Measurements from ENCODE around the gene SNRPA. TPM values are rescaled to one million over a fixed set of nuclear protein-coding genes. Genes with fewer than 3 reads are reported as not detected.

SNRPA gene
- total and polyA plus RNA-seq, 2 of the 8 experiments (the other 6 are each of a cell fraction or from before 2014, with no cell fraction given), result 201 to 202 TPM

- Histone ChIP-seq H3K4me1 (replicated peaks in 1 of 4; ENCODE audit: control insufficient read depth in 3 of 4, insufficient read depth in 4 of 4, low read length in 3 of 4) (peaks cover 0 to 4% (median 1%) of the 10 kb centered on the region in 4 experiments; a peak in 5 of 7 replicates), H3K79me2 (ENCODE audit: control insufficient read depth in 1 of 2, insufficient read depth in 2 of 2, low read length in 2 of 2) (no peaks in the 10 kb centered on the region), H3K36me3 (ENCODE audit: control insufficient read depth in 2 of 4, insufficient read depth in 4 of 4, low read length in 3 of 4) (peaks cover 8 to 31% (median 27%) of the 10 kb centered on the region in 4 experiments; a peak in 7 of 8 replicates), H3K4ac (replicated peaks; ENCODE audit: insufficient read length, low read depth, low read length) (no peak overlapping the region), H3K27ac (ENCODE audit: low read depth, low read length) (no peak overlapping the region), H3K56ac (replicated peaks; ENCODE audit: insufficient read length, low read depth, low read length) (no peak overlapping the region), H4K5ac (ENCODE audit: insufficient read length, low read depth, low read length) (no peak overlapping the region), H4K8ac (ENCODE audit: extremely low read depth, insufficient read depth, low read length) (no peak overlapping the region), H3K9ac (replicated peaks in 1 of 4; ENCODE audit: extremely low read depth in 1 of 4, low read depth in 3 of 4, low read length in 3 of 4) (no peak overlapping the region), H3K4me2 (ENCODE audit: insufficient read depth in 1 of 2, low read depth in 2 of 2, low read length in 2 of 2) (no peak overlapping the region), H3K18ac (ENCODE audit: extremely low read depth, low read length) (no peak overlapping the region), H2BK20ac (ENCODE audit: low read length) (no peak overlapping the region), H4K91ac (replicated peaks; ENCODE audit: insufficient read length, low read length) (no peak overlapping the region), H3K4me3 (ENCODE audit: extremely low read depth in 1 of 4, insufficient read depth in 2 of 4, low read depth in 3 of 4, low read length in 4 of 4) (no peak overlapping the region), H2BK5ac (ENCODE audit: low read depth, low read length) (no peak overlapping the region), H3K79me1 (ENCODE audit: low read depth, low read length) (peaks cover 3% of the 10 kb centered on the region; the same call in 1 of the 2 replicates), H2BK12ac (ENCODE audit: low read depth, low read length) (no peak overlapping the region), H4K20me1 (replicated peaks in 1 of 2; ENCODE audit: control insufficient read depth in 1 of 2, insufficient read depth in 2 of 2, low read length in 2 of 2) (peaks cover 0 to 4% of the 10 kb centered on the region in 2 experiments), H3K14ac (ENCODE audit: insufficient read length) (no peak overlapping the region), H3K9me3 (ENCODE audit: insufficient read depth in 2 of 2, low read depth in 1 of 2, low read length in 1 of 2) (no peaks in the 10 kb centered on the region), H2BK120ac (replicated peaks; ENCODE audit: low read depth, low read length) (no peak overlapping the region), H2BK15ac (ENCODE audit: low read length) (no peak overlapping the region), H3K23ac (ENCODE audit: insufficient read length) (no peak overlapping the region), H2AK5ac (ENCODE audit: low read depth, low read length) (no peak overlapping the region), H3K23me2 (ENCODE audit: low read depth, low read length) (no peaks in the 10 kb centered on the region; the same call in 1 of the 2 replicates), H2AFZ (ENCODE audit: low read length) (no peak overlapping the region), H3K27me3 (replicated peaks in 1 of 4; ENCODE audit: control insufficient read depth in 3 of 4, extremely low read depth in 1 of 4, insufficient read depth in 3 of 4, low read length in 3 of 4) (no peaks in the 10 kb centered on the region)
- ChIA-PET CTCF (ENCODE audit: partially characterized antibody) (interaction anchor here (0.7 to 4.0 kb wide), 20 partner anchors 11 to 182 kb away, joined by 3 to 15 read pairs (median 4); partner anchors contain the start of genes COQ8B, ITPKC and MIA), POLR2A (ENCODE audit: partially characterized antibody) (interaction anchor here (0.6 to 2.8 kb wide), 14 partner anchors 9 to 125 kb away, joined by 3 to 24 read pairs (median 4); partner anchors contain the start of genes ACTMAP, COQ8B, ITPKC and NUMBL)
- WGBS, 2 experiments (ENCODE audit: extremely low coverage in 1 of 2, insufficient coverage in 1 of 2, insufficient read length in 1 of 2, insufficient replicate concordance in 2 of 2, low coverage in 1 of 2, low lambda C conversion rate in 2 of 2, missing lambda C conversion rate in 1 of 2), result 87% methylated on average over 21 of the region's 24 CpGs; no CpG with 5 or more reads in 1 of the 2 experiments
- DNase-seq (ENCODE audit: low read depth in 1 of 2, low spot score in 2 of 2), result no peak
- FAIRE-seq, result no peak
- TF ChIP-seq RAD21 (IDR thresholded peaks at IDR 0.05 in 1 of 2, conservative IDR thresholded peaks at IDR 0.05 in 1 of 2; ENCODE audit: low read depth in 2 of 2, low read length in 2 of 2), result no peak
- TF ChIP-seq TCF12 (IDR thresholded peaks at IDR 0.05; ENCODE audit: low read depth, low read length), result no peak
- TF ChIP-seq POU5F1 (IDR thresholded peaks at IDR 0.05; ENCODE audit: low read depth, low read length), result no peak
- TF ChIP-seq, protein P1, sequence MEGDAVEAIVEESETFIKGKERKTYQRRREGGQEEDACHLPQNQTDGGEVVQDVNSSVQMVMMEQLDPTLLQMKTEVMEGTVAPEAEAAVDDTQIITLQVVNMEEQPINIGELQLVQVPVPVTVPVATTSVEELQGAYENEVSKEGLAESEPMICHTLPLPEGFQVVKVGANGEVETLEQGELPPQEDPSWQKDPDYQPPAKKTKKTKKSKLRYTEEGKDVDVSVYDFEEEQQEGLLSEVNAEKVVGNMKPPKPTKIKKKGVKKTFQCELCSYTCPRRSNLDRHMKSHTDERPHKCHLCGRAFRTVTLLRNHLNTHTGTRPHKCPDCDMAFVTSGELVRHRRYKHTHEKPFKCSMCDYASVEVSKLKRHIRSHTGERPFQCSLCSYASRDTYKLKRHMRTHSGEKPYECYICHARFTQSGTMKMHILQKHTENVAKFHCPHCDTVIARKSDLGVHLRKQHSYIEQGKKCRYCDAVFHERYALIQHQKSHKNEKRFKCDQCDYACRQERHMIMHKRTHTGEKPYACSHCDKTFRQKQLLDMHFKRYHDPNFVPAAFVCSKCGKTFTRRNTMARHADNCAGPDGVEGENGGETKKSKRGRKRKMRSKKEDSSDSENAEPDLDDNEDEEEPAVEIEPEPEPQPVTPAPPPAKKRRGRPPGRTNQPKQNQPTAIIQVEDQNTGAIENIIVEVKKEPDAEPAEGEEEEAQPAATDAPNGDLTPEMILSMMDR (IDR thresholded peaks at IDR 0.05; ENCODE audit: control extremely low read depth in 1 of 3, insufficient read depth in 1 of 3, low read depth in 1 of 3, low read length in 3 of 3), result no peak
These were observed 47.8 kb upstream of the SNRPA start for GRCh38 chr19:40703029-40703755.

Measured in H1 (cell line).